Measurements from ENCODE around the gene CA5B.
"Not testable (repeated sequence)": the region's sequence is repeated elsewhere in the genome, so short reads cannot be mapped to it uniquely, and the experiment has no call there.

DNA sequence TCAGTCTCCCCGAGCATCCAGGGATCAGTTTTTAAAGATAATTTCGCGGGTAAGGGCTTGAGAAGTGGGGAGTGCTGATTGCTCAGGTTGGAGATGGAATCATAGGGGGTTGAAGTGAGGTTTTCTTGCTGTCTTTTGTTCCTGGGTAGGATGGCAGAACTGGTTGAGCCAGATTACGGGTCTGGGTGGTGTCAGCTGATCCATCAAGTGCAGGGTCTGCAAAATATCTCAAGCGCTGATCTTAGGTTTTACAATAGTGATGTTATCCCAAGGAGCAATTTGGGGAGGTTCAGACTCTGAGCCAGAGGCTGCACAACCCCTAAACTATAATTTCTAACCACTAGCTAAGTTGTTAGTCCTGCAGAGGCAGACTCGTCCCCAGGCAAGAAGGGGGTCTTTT lies 8.6 kb downstream of the CA5B start:
- TF ChIP-seq, protein P1, sequence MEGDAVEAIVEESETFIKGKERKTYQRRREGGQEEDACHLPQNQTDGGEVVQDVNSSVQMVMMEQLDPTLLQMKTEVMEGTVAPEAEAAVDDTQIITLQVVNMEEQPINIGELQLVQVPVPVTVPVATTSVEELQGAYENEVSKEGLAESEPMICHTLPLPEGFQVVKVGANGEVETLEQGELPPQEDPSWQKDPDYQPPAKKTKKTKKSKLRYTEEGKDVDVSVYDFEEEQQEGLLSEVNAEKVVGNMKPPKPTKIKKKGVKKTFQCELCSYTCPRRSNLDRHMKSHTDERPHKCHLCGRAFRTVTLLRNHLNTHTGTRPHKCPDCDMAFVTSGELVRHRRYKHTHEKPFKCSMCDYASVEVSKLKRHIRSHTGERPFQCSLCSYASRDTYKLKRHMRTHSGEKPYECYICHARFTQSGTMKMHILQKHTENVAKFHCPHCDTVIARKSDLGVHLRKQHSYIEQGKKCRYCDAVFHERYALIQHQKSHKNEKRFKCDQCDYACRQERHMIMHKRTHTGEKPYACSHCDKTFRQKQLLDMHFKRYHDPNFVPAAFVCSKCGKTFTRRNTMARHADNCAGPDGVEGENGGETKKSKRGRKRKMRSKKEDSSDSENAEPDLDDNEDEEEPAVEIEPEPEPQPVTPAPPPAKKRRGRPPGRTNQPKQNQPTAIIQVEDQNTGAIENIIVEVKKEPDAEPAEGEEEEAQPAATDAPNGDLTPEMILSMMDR (IDR thresholded peaks at IDR 0.05; ENCODE audit: low read depth, low read length, poor library complexity, severe bottlenecking): not testable (repeated sequence)
- TF ChIP-seq EZH2phosphoT487 (IDR thresholded peaks at IDR 0.05; ENCODE audit: borderline replicate concordance, low read length): not testable (repeated sequence)

All from DOHH2 (cell line).